Transverse colon (tissue), 4 donors: ENCODE results near the gene LCP2.

Experiments used
- EP300 ChIP-seq: sonication (generic); formaldehyde crosslinking; IDR thresholded peaks from one replicate; pipeline ENCODE4 v1.6.1; 2017; ENCODE audit warnings: antibody characterized with exemption, low read depth
- POLR2A ChIP-seq: fragments of 450-650 bp; IDR thresholded peaks from one replicate; pipeline ENCODE4 v1.6.1; 2016; ENCODE audit warnings: antibody characterized with exemption, mild to moderate bottlenecking, moderate library complexity
- POLR2AphosphoS5 ChIP-seq, 3 donors: sonication (generic); formaldehyde crosslinking; IDR thresholded peaks; one replicate each; pipeline ENCODE4 v1.6.1; 2016; ENCODE audit warnings: antibody characterized with exemption in 3 of 3
- TF ChIP-seq, protein P1 (sequence below), 5 experiments: fragments of 200-600 bp in 3 of 5; fragments of 450-650 bp in 2 of 5; sonication (generic) in 3 of 5; IDR thresholded peaks; 1 replicate in 2 of 5; 2 replicates in 3 of 5; pipeline ENCODE4 v1.5.1; 2016 to 2017; ENCODE audit warnings: antibody characterized with exemption in 5 of 5, inconsistent platforms in 3 of 5, mild to moderate bottlenecking in 2 of 5, moderate library complexity in 1 of 5

DNA sequence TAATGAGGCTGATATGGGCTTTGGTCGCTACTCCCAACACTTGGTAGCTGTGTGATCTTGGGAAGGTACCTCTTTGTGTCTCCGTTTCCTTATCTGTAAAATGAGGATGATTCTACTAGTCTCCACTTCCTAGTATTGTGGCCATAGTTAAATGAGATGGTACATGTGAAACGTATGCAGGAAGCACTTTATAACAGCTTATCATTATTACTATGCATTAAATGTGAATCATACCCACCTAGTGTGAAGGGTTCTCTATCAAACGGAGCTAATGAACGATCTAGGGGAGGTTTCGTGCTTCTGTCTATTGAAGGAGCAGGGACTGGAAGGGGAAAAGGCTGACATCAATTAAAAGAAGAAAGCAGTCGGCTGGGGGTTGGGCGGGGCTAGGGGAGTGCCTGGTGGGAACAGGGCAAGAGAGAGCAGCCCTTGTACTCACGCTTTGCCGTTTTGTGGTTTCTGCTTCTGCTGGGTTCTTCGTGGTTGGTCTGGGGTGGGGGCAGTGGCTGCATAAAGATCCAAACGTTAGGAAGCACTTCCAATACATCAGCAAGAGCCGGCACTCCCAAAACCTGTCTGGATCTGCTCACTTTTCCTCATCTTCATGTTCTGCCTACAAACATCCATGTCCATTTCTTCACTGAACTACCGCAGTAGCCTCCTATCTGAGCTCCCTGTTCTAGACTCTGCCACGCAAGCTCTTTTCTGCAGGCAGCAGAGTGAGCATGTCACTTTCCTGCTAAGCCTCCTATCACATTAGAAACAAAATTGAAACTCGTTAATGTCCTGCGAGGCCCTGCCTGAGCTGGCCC, 30.8 kb downstream of the LCP2 start:
- TF ChIP-seq EP300 (no peak), POLR2A (no peak), POLR2AphosphoS5 (IDR thresholded peaks at IDR 0.05) (no peak)
- TF ChIP-seq, protein P1, sequence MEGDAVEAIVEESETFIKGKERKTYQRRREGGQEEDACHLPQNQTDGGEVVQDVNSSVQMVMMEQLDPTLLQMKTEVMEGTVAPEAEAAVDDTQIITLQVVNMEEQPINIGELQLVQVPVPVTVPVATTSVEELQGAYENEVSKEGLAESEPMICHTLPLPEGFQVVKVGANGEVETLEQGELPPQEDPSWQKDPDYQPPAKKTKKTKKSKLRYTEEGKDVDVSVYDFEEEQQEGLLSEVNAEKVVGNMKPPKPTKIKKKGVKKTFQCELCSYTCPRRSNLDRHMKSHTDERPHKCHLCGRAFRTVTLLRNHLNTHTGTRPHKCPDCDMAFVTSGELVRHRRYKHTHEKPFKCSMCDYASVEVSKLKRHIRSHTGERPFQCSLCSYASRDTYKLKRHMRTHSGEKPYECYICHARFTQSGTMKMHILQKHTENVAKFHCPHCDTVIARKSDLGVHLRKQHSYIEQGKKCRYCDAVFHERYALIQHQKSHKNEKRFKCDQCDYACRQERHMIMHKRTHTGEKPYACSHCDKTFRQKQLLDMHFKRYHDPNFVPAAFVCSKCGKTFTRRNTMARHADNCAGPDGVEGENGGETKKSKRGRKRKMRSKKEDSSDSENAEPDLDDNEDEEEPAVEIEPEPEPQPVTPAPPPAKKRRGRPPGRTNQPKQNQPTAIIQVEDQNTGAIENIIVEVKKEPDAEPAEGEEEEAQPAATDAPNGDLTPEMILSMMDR (IDR thresholded peaks at IDR 0.05), result no peak
